CD4-positive, alpha-beta T cell treated with Interleukin-6 at 100 ng/mL for 8 hours (primary cell): ENCODE measurements around the gene ALK.
A peak's percentile ranks its signal among the peaks of the same experiment; 100 is the strongest.

Source experiments
- DNase-seq: peaks from one replicate; pipeline ENCODE4 v3.0.0-alpha.2; 2020; ENCODE audit warnings: mixed read lengths, low spot score

The ALK gene

DNA sequence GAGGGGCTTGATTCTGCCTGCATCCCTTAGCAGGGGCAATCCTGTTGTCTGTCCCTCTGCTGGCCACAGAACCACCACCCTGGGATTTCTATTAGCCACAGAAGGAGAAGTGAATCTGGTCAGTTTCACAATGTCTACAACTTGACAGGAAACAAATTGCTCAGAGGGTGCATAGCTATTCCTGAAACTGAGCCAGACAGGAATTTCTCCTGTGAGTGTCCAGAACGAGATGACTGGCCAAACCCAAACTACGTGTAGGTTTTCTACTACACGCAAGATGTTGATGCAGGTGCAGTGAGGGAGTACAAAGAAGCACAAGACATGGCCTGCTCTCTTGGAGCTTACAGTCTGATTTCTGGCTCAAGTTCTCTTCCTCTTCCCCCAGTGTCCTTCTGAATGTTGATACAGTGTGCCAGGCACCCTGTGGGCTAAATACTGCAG lies 604.3 kb downstream of the ALK start:
- DNase-seq: no peak

DNA sequence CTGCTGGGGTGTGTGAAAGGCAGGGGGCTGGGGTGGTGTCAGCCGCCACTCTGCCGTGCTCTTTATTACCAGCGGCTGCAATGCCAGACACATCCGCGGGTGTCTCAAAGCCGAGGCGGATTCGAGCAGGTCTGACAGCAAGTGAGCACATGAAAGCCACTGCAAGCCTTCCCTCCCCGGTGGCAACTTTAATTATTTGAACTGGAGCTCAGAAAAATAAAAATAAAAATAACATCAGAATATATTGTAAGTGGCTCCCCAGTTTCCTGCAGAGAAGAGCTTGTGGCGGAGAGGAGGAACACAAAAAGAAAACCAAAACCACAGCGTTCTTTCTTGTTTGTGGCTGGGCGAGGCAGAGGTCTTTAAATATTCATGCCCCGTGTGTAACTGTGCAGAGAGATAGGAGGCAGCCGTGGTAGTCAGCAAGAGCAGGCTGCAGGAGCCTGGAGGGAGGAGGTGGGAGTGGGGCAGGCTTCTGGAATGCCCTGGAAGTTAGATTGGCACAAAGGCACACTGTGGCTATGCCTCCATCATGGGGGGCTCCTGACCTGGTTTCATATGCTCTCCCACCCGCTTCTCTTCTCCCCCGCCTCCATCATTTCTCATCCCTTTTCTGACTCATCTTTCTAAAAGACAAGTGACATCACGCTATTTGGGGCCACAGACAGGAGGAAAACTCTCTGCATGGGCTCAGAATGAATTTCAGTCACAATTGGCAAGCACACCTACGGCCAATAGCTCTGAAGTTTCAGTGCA lies 606.4 kb downstream of the ALK start:
- peak; percentile 43 for DNase-seq

DNA sequence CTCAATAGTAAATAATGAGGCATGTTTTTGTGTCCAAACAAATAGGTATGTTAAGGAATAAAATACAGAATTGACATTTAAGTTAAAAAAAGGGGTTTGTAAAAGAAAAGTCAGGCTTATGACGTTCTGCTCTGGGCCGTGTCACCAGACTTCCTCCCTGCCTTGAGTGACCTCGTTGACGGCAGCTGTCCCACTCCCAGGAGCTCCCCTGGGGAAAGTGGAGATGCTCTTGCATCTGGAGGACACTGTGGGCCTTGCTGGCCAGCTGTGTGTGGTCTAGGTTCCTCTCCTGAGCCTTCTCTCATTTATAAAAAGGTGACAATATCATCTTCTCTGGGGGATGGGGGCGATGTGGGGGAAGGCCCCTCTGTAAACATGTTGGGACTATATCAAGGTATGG lies 609.9 kb downstream of the ALK start:
- DNase-seq: no peak

DNA sequence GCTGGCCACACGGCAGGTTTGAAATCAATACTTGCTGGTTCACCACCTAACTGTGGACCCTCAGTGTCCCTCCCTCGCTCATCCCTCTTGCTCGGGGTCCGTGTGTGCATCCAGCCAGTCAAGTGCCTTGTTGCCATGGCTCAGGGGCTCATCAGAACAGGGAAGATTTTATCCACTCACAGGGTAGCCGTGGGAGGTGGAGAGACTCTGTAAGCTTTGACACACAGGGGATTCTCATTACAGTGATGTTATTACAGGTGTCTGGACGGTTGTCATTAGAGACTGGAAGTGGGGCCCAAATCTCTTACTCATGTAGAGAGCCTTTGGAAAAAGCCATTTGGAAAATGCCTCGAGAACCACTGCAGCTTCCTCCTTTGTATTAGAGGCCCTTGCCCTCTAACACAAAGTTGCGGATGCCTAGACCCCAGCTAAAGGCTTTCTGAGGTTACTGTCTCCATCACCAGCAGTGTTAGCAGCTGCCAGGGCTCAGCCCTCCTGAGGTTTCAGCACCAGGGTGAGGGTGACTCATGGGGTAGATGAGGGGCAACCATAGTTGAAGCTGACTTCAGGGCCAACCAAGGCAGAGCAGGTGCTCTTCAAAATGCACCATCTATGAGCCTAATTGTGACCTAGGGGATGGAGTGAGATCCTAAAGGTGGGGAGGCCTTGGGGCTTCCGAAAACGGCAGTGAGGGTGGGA lies 610.6 kb downstream of the ALK start:
- no peak for DNase-seq

DNA sequence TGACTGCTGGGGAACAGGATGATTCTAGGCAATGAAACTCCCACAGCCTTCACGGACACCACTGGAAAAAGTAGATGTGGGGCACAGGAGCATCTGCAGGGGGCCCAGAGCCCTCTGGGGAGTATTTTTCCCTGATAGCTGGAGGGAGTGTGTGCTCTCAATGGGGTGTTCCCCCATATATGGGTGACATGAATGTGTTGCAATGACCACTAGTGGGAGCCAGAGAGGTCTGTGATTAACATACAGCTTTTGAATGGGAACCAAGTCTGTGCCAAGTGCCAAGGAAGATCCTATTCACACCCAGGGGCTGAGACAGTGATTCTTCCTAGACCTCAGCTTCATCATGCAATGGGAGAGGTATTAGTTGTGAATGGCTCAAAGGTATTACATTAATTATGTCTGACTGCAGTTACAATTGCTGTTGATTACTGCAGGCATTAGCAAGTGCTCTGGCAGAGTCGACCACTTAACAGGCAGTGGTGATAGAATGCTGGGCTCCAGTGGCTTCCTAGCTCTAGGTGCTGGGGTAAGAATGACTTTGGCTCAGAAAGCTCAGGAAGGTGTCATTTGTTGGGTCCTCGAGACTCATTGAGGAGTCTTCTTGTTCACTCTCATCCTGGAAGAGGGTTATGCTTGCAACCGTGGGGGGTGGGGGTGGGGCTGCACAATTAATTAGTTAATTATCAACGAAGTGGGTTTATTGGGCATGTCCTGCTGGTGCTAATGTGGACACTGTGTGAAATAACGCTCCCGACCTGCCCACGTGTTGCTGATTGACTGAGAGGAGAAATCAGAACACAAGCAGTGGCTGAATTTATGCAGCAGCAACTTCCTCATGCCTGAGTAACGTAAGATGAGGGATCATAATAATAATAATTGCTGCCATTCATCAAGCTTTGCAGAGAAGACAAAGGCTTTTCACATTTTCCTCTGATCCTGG lies 612.0 kb downstream of the ALK start:
- peak; percentile 46 for DNase-seq

DNA sequence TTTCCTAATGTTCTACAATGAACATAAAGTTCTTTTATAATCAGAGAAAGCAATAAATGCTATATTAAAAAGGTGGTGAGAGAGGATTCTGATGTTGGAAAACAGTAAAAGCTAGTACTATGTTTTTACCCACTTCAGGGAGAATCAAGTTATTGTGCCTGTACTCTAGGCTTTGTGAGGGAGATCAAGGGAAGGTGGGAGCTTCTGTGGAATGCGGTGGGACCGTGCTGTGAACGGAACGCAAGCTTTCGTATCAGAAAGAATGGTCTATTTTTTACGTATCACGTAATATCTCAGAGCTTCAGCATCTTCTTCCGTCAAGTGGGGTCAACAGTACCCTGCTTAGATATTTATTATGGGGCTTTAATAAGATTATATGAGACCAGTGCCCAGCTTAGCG lies 613.0 kb downstream of the ALK start:
- no peak for DNase-seq

DNA sequence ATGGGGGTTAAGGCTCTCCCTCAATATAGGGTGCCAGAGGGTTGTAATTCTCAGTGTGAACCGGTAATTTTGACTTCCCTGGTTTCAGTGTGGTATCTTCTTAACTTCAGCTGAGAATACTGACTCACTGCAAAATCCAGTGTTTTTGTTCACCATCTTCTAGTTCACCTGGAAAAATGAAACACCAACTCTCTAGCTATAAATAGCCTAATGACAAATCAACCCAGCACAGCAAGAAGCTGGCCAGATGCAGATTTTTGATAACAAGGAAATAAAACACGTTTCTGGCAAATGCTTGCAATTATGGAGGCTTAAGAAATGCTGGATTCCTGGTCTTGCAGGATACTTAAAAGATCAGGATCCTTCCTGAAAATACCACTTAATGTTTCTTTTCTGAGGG lies 613.9 kb downstream of the ALK start:
- no peak for DNase-seq

DNA sequence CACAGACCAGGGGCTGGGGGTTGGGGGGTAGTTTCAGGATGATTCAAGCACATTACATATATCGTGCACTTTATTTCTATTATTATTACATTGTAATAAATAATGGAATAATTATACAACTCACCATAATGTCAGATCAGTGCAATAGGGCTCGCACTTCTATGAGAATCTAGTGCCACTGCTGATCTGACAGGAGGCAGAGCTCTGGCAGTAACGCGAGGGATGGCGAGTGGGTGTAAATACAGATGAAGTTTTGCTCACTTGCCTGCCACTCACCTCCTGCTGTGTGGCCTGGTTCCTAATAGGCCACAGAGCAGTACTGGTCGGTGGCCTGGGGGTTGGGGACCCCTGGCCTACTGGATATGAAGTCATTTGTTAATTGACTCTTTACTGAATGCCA lies 615.6 kb downstream of the ALK start:
- no peak for DNase-seq

DNA sequence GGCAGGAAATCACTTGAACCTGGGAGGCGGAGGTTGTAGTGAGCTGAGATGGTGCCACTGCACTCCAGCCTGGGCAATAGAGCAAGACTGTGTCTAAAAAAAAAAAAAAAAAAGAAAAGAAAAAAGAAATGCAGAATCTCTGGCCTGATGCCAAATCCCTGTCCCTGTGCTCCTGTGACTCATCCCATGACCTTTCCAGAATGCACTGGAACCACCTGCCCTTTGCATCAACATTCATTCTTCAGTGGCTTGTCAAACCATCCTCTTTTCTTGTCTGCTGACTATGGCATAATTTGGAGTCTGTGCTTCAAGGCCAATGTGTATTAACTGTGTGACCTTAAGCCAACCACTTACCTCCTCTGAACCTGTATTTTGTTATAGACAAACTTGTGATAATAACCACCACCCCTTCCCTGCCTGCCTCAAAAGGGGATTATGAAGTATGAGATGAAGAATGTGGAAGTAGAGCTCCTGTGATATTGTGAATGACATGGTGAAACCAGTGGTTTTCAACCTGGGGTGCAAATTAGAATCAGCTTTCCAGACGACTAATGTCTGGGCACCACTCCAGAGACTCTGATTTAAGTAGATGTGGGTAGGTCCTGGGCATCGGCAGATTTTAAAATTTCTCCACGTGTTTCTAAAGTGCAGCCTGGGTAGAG lies 616.9 kb downstream of the ALK start:
- DNase-seq: no peak

DNA sequence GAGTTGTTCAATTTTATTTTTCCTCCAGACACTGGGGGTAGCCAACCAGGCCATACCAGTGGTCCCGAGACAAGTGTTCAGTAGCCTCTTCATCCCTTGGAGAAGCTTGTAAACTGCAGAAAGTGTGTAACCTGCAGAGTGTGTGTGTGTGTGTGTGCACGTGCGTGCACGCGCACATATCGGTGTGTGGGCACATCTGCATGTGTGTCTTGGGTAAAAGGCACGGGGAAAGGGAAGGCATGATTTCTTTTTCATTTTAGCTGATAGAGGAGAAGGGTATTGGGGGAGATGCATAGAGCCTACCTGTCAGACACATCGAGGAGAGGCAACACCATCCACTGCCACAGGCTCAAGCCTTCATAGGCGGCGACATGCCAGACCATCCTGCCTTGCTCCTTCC lies 624.8 kb downstream of the ALK start:
- no peak for DNase-seq

DNA sequence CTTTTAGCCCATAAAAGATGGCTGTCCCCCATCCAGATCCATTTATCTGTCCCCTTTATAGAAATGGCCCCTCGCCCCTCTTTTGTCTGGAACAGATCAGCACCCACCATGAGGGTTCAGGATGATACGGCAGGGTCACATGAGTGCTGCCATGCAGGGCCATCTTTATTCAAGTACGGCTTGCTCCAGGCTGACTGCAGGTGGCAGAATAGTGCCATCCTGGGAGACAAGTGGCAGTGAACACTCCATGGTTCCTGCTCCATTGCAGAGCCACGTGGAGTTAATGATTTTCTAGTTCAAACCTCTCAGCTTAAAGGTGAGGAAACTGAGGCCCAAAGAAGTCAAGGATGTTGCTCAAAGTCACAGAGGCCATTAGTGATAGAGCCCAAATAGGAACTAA lies 625.5 kb downstream of the ALK start:
- DNase-seq: no peak

DNA sequence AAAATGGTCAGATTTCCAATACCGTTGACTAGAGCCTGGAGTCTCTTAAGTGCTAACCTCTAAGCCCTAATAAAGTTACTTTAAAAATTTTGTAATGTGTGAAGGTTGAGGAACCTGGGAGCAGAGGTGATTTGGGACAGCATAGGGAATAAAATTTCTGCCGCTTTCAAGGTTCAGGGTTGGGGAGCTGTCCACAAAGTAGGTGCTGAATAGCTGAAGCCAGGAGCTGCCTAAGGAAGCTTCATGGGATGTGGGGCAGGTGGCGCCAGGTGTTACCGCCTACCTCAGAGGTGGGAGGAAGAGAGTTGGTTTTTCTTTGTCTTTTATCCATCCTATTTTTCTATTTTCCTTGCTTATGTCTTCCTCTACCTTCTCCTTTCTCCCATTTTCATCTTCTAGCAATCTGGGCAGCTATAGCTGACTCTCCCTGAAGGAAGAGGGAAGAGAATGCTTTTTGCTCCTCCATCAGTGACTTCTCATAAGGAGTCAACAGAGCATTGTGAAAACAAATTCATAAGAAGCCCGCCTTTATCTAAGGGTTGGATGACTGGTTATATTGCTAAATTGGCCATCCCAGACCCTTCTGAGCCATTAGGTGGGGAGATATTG lies 627.5 kb downstream of the ALK start:
- no peak for DNase-seq

DNA sequence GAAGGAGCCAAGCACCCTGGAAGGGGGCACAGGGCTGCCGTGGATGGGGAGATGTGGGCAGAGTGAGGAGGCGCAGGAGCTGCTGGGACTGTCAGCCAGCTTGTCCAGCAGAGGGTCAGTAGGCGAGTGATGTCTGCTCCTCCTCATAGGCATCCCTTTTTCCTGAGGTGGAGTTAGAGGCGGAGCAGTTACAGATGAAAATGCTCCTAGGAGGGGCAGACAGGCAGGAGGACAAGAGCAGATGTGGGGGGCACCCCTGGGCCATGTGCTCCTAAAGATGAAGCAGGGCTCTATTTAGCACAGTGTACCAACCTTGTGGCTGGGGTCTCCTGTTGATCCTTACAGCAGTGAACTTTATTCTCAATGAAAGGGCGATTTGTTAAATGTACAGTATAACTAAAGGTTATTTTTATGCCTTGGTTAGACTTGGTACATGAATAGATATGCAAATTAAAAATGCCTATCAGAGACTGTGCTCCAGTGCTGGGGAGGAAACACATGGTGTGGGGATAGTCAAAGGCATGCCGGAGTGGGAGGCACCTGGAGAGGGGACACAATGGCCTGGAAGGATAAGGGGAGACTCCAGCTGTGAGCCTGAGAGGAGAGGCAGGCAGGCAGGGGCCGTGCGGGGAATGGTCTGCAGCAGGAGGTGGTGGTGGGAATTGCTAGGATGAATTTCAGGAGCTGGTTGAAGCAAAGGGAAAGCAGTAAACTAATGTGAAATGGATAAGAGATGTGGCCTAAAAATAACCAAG lies 630.9 kb downstream of the ALK start:
- DNase-seq: no peak

DNA sequence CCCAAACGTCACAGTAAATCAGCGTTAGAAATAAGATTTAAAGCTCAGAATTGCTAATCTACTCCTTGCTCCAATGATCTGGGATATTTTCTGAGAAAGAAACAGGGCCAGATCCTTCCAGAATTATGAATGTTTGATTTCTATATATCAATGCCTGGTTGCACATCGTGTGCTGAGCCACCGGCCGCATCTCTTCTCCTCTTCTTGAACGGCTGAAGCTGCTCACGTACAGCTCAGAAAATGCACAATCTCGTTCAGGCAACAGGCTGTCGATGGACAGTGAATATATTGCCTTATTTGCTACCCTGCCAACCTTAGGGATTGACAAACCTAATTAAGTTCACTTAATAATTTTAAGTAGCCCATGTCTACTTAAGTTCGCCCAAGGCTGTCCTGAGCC lies 636.7 kb downstream of the ALK start:
- no peak for DNase-seq

DNA sequence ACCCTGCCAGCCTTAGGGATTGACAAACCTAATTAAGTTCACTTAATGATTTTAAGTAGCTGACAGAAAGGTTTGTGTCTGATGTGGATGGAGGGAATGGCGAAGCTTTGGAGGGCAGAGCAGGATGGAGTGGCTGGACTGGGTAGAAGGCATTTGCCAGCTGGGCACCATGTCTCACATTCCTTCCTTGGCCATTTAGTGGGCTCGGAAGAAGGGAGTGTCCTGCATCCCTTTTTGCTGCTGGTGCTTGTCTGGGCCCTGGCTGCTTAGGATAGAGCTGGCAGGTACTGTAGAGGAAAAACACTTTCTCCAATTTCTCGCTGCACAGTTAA lies 639.5 kb downstream of the ALK start:
- DNase-seq: no peak

DNA sequence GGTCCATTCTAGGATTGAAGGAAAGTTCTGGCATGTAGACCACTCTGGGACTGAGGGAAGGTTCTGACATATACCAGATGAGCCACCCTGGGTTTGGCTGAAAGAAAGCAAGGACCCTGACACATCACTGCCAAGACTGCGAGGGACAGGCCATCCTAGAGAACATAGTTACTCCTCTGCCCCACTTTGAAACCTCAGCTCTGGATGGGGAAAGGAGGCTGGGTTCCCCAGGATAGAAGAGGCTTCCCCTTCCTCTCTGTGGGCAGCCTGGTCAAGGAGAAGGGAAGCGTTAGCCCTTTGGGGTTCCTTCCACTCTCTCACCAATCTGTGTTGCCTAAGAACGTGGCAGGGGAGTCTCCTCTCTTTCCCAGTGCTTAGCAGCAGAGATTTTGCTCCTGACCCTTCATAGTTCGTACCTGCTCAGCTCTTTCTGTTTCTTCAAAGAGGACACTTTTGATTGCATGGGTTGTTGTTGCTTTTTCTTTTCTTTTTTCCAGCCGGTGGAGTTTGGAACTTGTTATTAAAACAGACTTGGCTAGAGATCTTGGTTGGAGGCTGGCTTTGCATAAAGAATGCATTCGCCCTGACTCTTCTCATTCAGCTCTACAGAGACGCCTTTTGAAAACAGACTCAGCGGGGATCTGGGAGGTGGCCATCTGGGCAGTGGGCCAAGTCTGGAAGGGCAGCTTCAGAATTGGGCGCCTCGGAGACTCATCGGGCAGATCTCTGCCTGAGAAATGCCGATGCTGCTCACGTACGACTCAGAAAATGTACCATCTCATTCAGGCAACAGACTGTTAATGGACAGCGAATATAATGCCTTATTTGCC lies 640.1 kb downstream of the ALK start:
- no peak for DNase-seq

DNA sequence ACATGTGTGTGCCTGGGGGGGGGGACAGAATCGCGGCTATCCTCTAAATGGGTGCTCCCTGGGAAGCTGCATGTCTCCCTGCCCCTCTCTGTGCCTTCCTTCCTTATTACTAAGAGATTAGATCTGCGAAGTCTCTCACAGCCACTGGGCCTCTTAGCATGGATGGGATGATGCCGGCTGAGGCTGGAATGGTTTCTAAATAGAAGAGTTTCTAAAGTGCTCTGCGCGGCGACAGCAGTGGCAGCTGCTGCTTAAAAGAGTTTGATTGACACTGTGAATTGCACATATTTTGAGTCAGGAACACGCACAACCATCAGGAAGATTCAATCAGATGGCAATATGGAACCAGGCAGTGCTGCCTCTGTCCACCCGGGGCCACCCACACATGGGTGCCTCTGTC lies 642.4 kb downstream of the ALK start:
- no peak for DNase-seq

DNA sequence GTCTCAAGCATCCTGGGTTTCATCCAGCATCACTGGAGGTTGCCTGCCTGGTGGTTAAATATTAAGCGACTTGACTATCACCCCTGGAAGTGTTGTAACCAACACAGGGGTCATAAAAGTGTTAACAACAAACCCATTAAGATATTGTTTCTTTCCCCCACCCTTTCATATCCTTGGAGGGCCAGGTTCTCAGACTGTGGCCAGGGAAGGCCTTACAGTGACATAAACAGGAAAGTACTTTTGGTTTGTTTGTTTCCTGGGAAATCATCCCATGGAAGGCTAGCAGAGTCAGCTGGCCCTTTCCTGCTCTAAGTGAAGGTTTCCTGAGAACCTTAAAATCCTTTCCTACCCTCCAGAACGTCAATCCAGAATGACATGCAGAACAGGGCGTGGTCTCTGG lies 645.2 kb downstream of the ALK start:
- no peak for DNase-seq

DNA sequence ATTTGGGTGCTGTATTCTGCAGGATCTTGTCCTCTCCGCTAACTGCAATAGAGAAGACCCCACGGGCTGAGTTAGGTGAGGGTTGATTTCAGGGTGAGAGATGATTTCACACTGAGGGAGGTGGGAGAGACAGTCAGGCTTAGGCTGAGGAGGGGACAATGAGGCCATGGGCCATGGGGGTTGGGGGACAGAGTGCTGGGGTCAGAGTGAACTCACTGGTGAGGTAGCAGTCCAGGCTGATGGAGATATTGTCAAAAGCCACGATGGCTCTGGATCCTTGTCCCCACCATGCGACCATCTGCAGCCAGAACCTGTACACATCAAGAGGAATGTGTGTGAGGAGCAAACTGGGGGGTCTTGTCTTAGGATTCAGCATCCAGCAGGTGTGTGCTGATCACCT lies 646.2 kb downstream of the ALK start:
- DNase-seq: no peak
